Right renal cortex interstitium (tissue), 3 donors: ENCODE measurements around the gene METTL3. TPM values are rescaled to one million over a fixed set of nuclear protein-coding genes. Genes with fewer than 3 reads are reported as not detected.
A peak's percentile ranks its signal among the peaks of the same experiment; 100 is the strongest.
"Not testable (repeated sequence)": the region's sequence is repeated elsewhere in the genome, so short reads cannot be mapped to it uniquely, and the experiment has no call there.

ENCODE experiments used
- DNase-seq, 3 donors: peaks; one replicate each; pipeline ENCODE4 v3.0.0-alpha.2; 2013; ENCODE audit warnings: low read depth in 3 of 3, low spot score in 2 of 3
- polyA plus RNA-seq, 3 donors: library from polyadenylated mRNA; unstranded; fragments of 120-200 nt; gene quantifications; one replicate each; pipeline ENCODE4 v1.2.1, GENCODE V29; 2013; ENCODE audit not compliant: insufficient read length in 3 of 3

Gene METTL3
- 10 to 100 TPM; 91.1 to 99.6 (median 99.0) TPM for polyA plus RNA-seq

GRCh38 chr14:21510735-21511657 lies at the start of gene METTL3:
Gene METTL3, minus strand, starts transcription at chr14:21511340. Its CDS starts 117 bp downstream, at chr14:21511223.
- peak; percentile 97 to 98 (median 98) for DNase-seq

DNA sequence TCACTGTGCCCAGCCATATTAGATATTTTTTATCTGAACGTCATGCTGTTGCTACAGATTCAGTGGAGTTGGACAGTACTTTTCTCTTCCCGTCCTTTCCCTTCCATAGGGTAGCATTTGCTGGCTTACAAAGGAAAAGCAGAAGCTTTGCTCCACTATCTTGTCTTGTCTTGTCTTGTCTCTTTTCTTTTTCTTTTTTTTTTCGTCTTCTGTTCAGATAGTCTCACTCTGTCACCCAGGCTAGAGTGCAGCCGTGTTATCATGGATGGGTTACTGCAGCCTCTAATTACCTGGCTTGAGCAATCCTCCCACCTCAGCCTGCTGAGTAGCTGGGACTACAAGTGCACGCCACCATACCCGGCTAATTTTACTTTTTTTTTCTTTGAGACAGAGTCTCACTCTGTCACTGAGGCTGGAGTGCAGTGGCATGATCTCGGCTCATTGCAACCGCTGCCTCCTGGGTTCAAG lies 47.6 kb upstream of the METTL3 start:
- no peak for DNase-seq

GRCh38 chr14:21557084-21557901 lies 46.2 kb upstream of the METTL3 start:
- peak; percentile 92 to 95 (median 93) for DNase-seq

DNA sequence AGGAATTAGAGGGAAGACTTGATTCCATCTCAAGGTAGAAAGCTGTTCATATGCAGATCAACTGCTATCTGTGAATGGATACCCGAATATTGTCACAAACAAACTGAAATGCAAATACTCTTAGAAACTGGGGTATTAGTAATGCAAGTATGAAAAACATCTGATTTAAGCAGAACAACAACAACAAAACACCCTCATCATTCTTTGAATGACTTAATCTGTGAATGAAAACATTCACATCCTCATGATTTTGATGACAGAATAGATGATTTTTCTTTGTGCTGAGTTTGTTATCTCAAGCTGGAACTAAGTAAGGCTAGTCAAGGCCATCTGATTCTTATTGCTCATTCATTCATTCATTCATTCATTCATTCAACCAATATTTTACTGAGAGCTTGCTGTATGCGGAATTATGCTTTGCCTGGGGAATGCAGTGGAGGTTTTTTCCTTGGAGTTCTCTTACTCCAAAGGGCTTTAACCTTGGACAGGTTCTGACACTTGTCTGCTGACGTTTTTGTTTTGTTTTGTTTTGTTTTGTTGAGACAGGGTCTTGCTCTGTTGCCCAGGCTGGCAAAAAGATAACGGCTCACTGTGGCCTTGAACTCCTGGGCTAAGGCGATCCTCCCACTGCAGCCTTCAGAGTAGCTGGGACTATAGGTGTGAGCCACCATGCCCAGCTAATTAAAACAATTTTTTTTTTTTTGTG lies 45.4 kb upstream of the METTL3 start:
- no peak for DNase-seq

- no peak for DNase-seq
These were observed 42.1 kb upstream of the METTL3 start for GRCh38 chr14:21553266-21553665.

GRCh38 chr14:21544588-21544987 lies 33.4 kb upstream of the METTL3 start:
- DNase-seq, result not testable (repeated sequence)

GRCh38 chr14:21543963-21544362 lies 32.8 kb upstream of the METTL3 start:
- DNase-seq, result no peak

DNA sequence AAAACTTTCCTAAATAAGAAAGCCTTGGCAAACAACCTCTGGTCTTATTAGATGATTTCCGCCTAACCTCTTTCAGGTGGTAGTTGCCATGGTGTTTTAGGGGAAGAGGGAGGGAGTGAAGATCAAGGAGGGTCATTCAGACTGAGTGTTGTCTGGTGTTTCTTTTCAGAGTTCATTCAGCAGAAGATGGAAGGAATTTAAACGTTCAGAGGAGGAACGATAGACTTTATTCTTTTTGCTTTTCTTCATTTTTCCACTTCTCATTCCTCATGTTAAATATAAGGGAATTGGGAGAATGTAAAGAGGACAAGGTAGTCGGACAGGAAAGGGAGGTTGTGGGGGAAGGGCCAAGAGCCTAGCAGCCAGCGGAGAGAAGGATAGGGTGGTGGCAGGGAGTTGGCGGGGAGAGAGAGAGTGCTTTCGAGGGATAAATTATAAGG lies 32.4 kb upstream of the METTL3 start:
- no peak for DNase-seq

- no peak for DNase-seq
These were observed 30.4 kb upstream of the METTL3 start for GRCh38 chr14:21541413-21542074.

DNA sequence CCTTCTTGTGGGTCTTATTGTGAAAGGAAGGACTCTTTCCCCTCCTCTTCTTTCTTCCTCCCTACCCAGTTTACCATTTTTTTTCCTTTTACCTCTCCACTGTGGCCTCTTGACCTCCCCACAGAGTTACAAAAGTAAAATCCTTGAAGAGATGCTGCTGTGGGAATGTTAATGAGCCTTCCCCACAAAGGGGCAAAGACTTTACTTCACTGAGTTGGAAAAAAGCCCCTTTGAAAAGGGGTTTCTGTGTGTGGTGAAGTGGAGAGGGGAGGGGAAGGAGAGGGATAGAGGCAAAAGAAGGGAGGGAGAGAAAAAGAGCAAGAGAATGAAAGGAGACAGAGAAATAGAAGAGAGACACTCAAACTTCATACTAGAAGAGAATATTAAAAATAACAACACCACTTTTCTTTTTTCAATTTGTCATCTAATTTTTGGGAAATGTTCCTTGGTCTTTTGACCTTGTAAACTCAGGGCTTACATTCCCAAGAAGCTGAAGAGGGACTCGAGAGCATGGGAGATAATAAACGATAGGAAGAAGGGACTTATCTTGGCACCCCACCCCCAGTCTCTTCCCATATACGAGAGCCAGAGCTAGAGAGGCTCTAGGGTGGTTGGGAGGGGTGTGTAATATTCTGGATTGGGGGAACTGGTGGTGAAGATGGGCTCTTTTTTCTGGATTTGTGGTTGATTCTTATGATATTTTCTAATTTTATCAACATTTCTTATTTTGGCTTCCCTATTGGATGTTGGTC lies 28.2 kb upstream of the METTL3 start:
- DNase-seq, result no peak

- no peak for DNase-seq
These were observed 25.9 kb upstream of the METTL3 start for GRCh38 chr14:21537090-21537424.

DNA sequence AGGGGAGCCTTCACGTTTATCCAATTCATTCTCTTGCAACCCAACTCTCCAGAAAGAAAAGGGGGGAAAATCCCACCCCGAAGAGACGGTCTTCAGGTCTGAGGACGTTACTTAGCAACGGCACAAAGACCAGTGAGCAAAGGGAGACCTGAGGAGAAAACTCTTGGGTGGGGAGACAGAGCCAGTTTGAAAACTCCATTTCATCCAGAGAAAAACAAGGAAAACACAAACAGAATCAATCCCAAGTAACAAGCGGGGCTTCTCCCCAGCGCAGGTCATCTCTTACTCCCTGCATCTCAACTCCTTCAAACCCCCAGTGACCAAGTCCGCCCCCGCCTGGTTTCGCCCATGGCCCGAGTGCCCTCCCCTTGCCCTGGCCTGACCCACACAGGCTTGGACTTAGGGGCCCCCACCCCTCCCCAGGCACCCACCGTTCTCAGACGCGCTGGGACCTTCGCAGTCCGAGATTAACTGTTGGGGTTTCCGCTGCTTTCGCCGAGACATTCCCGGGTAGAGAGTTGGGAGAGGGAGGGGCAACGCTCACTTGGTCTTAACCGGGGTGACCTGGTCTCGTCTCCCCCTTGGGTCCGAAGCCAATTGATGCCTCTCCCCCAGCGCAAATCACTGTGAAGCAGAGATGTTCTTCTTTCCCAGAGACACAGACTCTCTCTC lies 25.4 kb upstream of the METTL3 start:
- no peak for DNase-seq

DNA sequence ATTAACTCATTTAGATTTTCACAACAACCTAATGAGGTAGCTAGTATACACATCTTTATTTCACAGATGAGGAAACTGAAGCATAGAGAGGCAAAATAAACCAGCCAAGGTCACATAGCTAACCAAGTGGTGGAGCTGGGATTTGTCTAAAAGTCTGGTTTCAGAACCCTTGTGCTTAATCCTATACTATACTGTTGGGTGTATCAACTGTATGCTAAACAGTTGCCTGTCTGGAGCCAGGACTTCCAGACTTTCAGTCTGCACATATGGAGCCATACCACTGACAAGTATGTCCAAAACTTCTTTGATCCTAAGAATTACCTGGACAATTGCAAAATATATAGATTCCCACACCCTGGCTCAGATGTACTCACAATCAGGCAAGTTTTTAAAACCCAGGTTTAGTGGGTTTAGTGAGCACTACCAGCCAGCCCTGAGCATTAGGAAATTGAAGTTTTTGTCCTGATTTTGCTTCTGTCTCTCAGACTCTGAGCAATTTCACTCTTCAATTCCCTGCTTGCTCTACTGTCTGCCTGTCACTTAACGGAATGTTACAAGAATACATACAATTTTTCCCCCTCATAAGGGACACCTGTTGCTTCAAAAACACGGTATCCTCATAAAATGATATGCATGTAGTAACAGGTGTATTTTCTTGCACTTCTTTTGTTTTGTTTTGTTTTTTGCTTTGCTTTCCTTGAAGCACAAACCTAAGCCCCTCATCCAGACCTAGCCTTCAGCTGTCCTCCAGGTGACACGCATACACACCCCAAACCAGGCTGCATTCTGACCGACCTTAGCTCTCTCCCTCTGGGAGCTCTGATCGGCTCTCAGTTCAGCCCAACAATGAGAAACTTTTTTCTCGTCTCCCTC lies 24.6 kb upstream of the METTL3 start:
- no peak for DNase-seq

DNA sequence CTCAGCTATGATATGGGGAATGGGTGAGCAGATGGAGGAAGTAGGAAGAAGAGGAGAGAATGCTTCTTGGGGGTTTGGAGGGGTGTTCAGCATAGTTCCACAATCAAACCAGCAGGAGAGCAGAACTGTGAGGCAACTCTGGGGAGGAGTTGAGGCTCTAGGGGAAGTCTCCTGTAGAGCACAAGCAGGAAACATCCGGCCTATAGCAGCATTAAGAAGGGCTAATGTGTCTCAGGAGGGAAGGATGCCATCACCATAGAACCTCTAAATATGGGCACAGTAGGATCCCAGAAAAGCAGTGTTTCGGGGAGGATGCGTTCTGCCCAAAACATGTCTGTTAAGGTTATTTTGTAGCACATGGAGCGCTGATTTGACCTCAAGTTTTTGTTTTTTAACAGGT lies 23.4 kb upstream of the METTL3 start:
- DNase-seq, result no peak

DNA sequence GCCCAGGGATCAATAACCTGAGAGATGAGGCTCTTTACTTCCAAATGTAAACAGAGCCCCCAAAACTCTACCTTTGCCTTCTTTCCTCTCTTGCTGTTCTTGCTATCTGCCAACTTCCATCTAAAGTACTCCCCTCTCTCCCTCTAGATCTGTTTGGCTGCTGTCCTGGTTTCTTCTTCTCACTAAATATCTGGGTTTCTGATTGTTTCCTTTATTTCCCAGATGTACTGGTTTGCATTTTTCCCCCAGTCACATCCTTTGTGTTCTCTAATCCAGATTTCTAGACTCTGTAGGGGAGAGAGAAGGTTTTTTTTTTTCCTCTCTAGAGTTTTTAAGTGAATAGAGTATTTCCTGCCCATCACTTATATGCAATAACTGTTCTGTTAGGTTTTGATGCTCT lies 22.2 kb upstream of the METTL3 start:
- no peak for DNase-seq

- DNase-seq, result no peak
These were observed 18.4 kb upstream of the METTL3 start for GRCh38 chr14:21529515-21529914.

- DNase-seq, result no peak
These were observed 17.5 kb upstream of the METTL3 start for GRCh38 chr14:21528381-21529348.
